CD4-positive, alpha-beta memory T cell (primary cell): ENCODE measurements around the gene ZRANB1. TPM values are rescaled to one million over a fixed set of nuclear protein-coding genes. Genes with fewer than 3 reads are reported as not detected.

ENCODE experiments used
- CTCF ChIA-PET: fragments of 350-600 bp; sonication (Branson Sonifier 250); formaldehyde crosslinking; loops from one replicate; lab custom pipeline; 2021; ENCODE audit warnings: inconsistent platforms; ENCODE audit not compliant: partially characterized antibody; lab: Charles Lee
- POLR2A ChIA-PET: fragments of 350-600 bp; sonication (Branson Sonifier 250); formaldehyde crosslinking; loops from one replicate; lab custom pipeline; 2021; ENCODE audit not compliant: partially characterized antibody; lab: Charles Lee
- DNase-seq, 5 donors: peaks; one replicate each; pipeline versions ENCODE4 v3.0.0 to v3.0.0-alpha.2; 2020 to 2022; ENCODE audit warnings: mixed read lengths in 1 of 5
- H3K27ac ChIP-seq: one replicate; pipeline ENCODE4 v1.7.0; 2013; ENCODE audit warnings: low read depth, low read length
- H3K27me3 ChIP-seq: 2 replicates; pipeline ENCODE4 v1.7.0; 2013; ENCODE audit warnings: mild to moderate bottlenecking, low read length, moderate library complexity; ENCODE audit not compliant: insufficient read depth
- H3K36me3 ChIP-seq: 2 replicates; pipeline ENCODE4 v1.7.0; 2013; ENCODE audit warnings: mild to moderate bottlenecking, low read length, moderate library complexity; ENCODE audit not compliant: insufficient read depth
- H3K4me1 ChIP-seq: 2 replicates; pipeline ENCODE4 v1.7.0; 2013; ENCODE audit warnings: mild to moderate bottlenecking, low read length, moderate library complexity; ENCODE audit not compliant: insufficient read depth
- H3K4me3 ChIP-seq, 2 donors: one replicate each; pipeline ENCODE4 v1.7.0; 2013; ENCODE audit warnings: low read length in 2 of 2, mild to moderate bottlenecking in 1 of 2
- H3K9me3 ChIP-seq, 2 donors: one replicate each; pipeline ENCODE4 v1.7.0; 2013; ENCODE audit warnings: low read length in 2 of 2, control low read depth in 1 of 2; ENCODE audit not compliant: control insufficient read depth in 1 of 2
- H3K27ac Mint-ChIP-seq, 7 donors: one replicate each; pipeline ENCODE4 v1.8.0; 2020 to 2021; ENCODE audit warnings: mixed read lengths in 7 of 7, mild to moderate bottlenecking in 6 of 7, inconsistent platforms in 3 of 7, moderate library complexity in 3 of 7
- H3K27me3 Mint-ChIP-seq, 2 donors: one replicate each; pipeline ENCODE4 v1.8.0; 2020 to 2021; ENCODE audit warnings: mixed read lengths in 2 of 2
- H3K36me3 Mint-ChIP-seq, 2 donors: one replicate each; pipeline ENCODE4 v1.8.0; 2020 to 2021; ENCODE audit warnings: mixed read lengths in 2 of 2, inconsistent platforms in 1 of 2, mild to moderate bottlenecking in 1 of 2
- H3K4me1 Mint-ChIP-seq, 4 donors: one replicate each; pipeline ENCODE4 v1.8.0; 2020 to 2021; ENCODE audit warnings: mixed read lengths in 4 of 4, mild to moderate bottlenecking in 1 of 4
- H3K4me3 Mint-ChIP-seq, 8 donors: one replicate each; pipeline ENCODE4 v1.8.0; 2020 to 2021; ENCODE audit warnings: mixed read lengths in 8 of 8, mild to moderate bottlenecking in 7 of 8, moderate library complexity in 6 of 8, inconsistent platforms in 3 of 8
- H3K9me3 Mint-ChIP-seq, 8 donors: one replicate each; pipeline ENCODE4 v1.8.0; 2020 to 2021; ENCODE audit warnings: mixed read lengths in 8 of 8, mild to moderate bottlenecking in 5 of 8, inconsistent platforms in 3 of 8, moderate library complexity in 1 of 8
- intact Hi-C: fragments of 100-400 bp; cut with micrococcal nuclease; formaldehyde crosslinking; loops from one replicate; pipeline ENCODE4 v1.15.1; 2023
- polyA plus RNA-seq, 2 donors: library from polyadenylated mRNA; unstranded; fragments of 300-500 nt; fragmentation: Illumina TruSeq; gene quantifications; one replicate each; pipeline ENCODE4 v1.2.3, GENCODE V29; 2021
- total RNA-seq, 2 experiments: library from RNA; stranded (reverse); gene quantifications; one replicate each; pipeline ENCODE4 v1.2.3, GENCODE V29; 2021

Gene ZRANB1
- total and polyA plus RNA-seq, 4 experiments from 2014 or later, result 6.2 to 23.8 (median 16.4) TPM

DNA sequence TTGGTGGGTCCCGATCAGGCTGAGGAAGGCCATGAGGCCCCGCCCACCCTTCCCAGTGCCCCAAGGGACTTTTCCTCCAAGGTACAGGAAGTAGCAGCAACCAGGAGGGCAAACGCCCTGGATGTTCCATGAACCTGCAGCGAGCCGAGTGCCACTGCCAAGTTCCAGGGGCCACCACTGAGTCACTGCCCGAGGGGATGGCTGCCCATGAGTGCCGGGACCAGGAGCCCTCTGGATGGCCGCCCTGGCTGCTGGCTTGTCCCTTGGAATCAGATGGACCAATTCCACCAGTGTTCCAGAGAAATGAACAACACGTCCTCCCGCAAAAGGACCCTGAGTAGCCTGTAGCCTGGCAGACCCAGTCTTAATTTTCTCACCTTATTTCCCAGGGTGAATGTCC lies 74.2 kb downstream of the ZRANB1 start:
- H3K4me1 ChIP-seq, result no peaks in the 10 kb centered on the region
- Mint-ChIP-seq H3K27me3 (peaks cover 4 to 5% of the 10 kb centered on the region in 2 donors), H3K27ac (no peak overlapping the region), H3K4me1 (peaks cover 0 to 2% (median 0%) of the 10 kb centered on the region in 4 donors), H3K9me3 (peaks cover 0 to 3% (median 0%) of the 10 kb centered on the region in 8 donors), H3K36me3 (no peaks in the 10 kb centered on the region), H3K4me3 (no peak overlapping the region)
- CTCF ChIA-PET, result no interaction called here
- no peaks in the 10 kb centered on the region for H3K27me3 ChIP-seq
- H3K36me3 ChIP-seq, result no peaks in the 10 kb centered on the region
- no peak overlapping the region for H3K27ac ChIP-seq
- H3K9me3 ChIP-seq, result no peaks in the 10 kb centered on the region
- DNase-seq, result no peak
- intact Hi-C loops, result no loop called here
- no peak overlapping the region for H3K4me3 ChIP-seq
- POLR2A ChIA-PET, result no interaction called here

DNA sequence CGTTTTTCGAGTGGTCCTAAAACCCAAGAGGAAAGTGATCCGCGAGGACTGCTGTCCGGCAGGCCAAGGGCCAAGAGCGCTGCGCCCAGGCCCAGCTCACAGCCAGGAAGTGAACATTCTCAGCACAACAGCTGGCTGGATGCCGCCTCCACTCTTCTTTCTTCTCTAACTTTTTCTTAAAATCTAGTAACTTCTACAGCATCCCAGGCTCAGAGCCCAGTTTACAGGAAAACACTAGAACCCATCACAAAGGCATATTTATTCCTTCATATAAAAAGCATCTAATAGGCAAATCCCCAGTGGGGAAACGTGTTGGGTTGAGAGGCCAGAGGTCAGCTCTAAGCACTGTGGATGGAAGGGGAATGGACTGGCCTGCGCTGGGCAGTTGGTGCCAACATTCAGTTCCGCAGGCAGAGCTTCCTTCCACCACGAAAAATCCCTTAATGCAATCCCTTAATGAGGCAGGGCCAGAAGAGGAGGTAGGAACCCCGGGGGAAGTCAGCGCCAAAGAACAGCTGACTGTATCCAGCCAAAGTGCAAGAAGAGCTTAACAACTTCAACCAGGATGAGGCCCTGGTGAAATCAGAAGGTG lies 74.8 kb downstream of the ZRANB1 start:
- no peaks in the 10 kb centered on the region for H3K9me3 ChIP-seq
- H3K27ac ChIP-seq, result no peak overlapping the region
- H3K27me3 ChIP-seq, result no peaks in the 10 kb centered on the region
- H3K4me3 ChIP-seq, result no peak overlapping the region
- H3K4me1 ChIP-seq, result no peaks in the 10 kb centered on the region
- DNase-seq, result no peak
- intact Hi-C loops, result no loop called here
- Mint-ChIP-seq H3K27me3 (peaks cover 4 to 5% of the 10 kb centered on the region in 2 donors), H3K27ac (no peak overlapping the region), H3K36me3 (no peaks in the 10 kb centered on the region), H3K4me3 (peak overlapping the region in 1 of 8 donors; percentile 10), H3K9me3 (peaks cover 0 to 3% (median 0%) of the 10 kb centered on the region in 8 donors), H3K4me1 (peaks cover 0 to 2% (median 0%) of the 10 kb centered on the region in 4 donors)
- CTCF ChIA-PET, result interaction anchor here (0.7 kb wide), 1 partner anchor 31 kb away, joined by 3 read pairs; no protein-coding TSS in a partner anchor
- no peaks in the 10 kb centered on the region for H3K36me3 ChIP-seq
- POLR2A ChIA-PET, result no interaction called here

DNA sequence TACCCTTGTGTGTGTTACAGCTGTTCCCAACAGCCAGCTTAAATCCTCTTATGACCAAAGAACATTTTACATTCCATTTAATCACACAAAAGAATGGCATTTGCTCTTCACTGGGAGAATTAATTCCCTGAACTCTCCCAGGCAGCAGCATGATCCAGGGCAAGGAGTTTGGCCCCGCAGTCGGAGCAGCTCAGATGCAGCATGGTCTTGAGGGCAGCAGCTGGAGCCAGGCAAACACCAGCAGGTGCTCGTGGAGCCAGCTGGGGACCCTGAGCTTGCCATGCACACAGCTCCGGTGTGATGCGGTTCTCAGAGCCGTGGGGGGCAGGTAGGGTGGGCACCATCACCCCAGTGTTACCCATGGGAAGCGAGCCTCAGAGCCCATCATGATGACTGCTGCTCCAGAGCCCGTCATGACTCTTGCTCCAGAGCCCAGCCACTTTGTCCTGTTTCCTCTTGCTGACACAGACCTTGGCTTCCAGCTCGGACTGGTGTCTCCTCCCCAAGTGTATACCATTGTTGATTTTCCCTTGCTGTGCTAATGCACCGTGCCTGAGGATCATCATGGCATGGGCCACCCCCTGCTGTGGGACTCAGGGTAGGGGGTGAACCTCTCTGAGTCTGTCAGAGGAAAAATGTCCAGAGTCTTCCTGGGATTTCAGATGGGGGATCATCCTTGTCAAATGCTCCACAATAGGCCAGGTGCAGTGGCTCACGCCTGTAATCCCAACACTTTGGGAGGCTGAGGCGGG lies 75.8 kb downstream of the ZRANB1 start:
- Histone ChIP-seq H3K27ac (no peak overlapping the region), H3K9me3 (no peaks in the 10 kb centered on the region), H3K4me3 (no peak overlapping the region), H3K27me3 (no peaks in the 10 kb centered on the region), H3K4me1 (no peaks in the 10 kb centered on the region), H3K36me3 (no peaks in the 10 kb centered on the region)
- Mint-ChIP-seq H3K4me3 (no peak overlapping the region), H3K4me1 (peaks cover 0 to 3% (median 0%) of the 10 kb centered on the region in 4 donors), H3K9me3 (peaks cover 0 to 3% (median 0%) of the 10 kb centered on the region in 8 donors), H3K27ac (no peak overlapping the region), H3K27me3 (peaks cover 7 to 8% of the 10 kb centered on the region in 2 donors), H3K36me3 (no peaks in the 10 kb centered on the region)
- no peak for DNase-seq
- POLR2A ChIA-PET, result no interaction called here
- CTCF ChIA-PET, result no interaction called here
- intact Hi-C loops, result no loop called here

DNA sequence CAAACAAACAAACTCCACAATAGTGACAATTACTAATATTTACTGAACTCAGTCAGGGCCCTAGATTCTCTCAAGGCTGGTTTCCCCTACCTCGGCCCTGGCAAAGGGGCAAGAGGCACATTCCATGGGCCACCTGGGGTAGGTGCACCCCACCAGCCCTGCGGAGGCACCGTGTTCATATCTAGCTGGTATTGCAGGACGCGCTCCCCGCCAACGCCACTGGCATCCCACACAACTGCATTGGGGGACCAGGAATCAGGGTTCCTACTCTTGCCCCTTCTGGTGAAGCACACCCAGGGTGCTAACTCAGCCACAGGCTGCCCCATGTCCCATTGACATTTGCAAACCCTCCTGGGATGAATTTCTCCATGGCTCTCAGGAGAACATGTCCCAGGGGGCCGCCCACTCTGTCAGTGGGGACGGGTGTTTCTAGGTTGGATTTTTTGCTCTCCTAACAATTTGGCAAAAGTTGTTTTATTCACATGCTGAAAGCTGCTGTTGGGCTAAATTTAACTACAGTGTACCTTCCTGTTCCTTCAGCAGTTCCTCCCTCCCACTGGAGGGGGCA lies 76.7 kb downstream of the ZRANB1 start:
- Mint-ChIP-seq H3K36me3 (no peaks in the 10 kb centered on the region), H3K9me3 (peaks cover 0 to 3% (median 0%) of the 10 kb centered on the region in 8 donors), H3K4me3 (no peak overlapping the region), H3K27me3 (peaks cover 7 to 9% of the 10 kb centered on the region in 2 donors), H3K4me1 (peaks cover 0 to 3% (median 0%) of the 10 kb centered on the region in 4 donors), H3K27ac (peak overlapping the region in 1 of 7 donors; percentile 17)
- no peak overlapping the region for H3K27ac ChIP-seq
- H3K4me3 ChIP-seq, result no peak overlapping the region
- ChIA-PET POLR2A (no interaction called here), CTCF (no interaction called here)
- no peaks in the 10 kb centered on the region for H3K27me3 ChIP-seq
- no peaks in the 10 kb centered on the region for H3K4me1 ChIP-seq
- DNase-seq, result no peak
- no peaks in the 10 kb centered on the region for H3K36me3 ChIP-seq
- intact Hi-C loops, result no loop called here
- no peaks in the 10 kb centered on the region for H3K9me3 ChIP-seq

DNA sequence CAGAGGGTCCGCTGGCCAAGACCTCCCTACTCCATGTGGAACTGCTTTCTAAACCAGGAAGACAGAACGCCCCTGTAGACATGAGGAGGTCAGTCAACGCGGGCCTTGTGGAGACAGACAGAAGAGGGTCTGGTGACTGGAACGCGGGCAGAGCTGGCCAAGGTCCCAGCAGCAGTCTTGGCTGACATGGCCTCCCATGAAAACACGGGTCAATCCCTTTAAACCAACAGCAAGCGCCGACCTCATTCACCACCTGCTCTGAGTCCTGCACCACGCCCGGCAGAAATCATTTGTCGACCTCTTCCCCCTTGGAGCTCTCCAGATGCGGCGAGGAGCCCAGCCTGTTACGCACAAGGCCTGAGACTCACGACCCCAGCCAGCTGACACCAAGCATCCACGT lies 78.5 kb downstream of the ZRANB1 start:
- Histone ChIP-seq H3K36me3 (no peaks in the 10 kb centered on the region), H3K9me3 (no peaks in the 10 kb centered on the region), H3K27ac (no peak overlapping the region), H3K27me3 (no peaks in the 10 kb centered on the region), H3K4me1 (no peaks in the 10 kb centered on the region), H3K4me3 (no peak overlapping the region)
- Mint-ChIP-seq H3K9me3 (peaks cover 0 to 3% (median 0%) of the 10 kb centered on the region in 8 donors), H3K4me3 (no peak overlapping the region), H3K27ac (no peak overlapping the region), H3K27me3 (peaks cover 6 to 8% of the 10 kb centered on the region in 2 donors), H3K4me1 (peaks cover 0 to 1% (median 0%) of the 10 kb centered on the region in 4 donors), H3K36me3 (no peaks in the 10 kb centered on the region)
- no peak for DNase-seq
- POLR2A ChIA-PET, result no interaction called here
- intact Hi-C loops, result no loop called here
- CTCF ChIA-PET, result interaction anchor here (1.0 kb wide), 1 partner anchor 28 kb away, joined by 3 read pairs; no protein-coding TSS in a partner anchor

DNA sequence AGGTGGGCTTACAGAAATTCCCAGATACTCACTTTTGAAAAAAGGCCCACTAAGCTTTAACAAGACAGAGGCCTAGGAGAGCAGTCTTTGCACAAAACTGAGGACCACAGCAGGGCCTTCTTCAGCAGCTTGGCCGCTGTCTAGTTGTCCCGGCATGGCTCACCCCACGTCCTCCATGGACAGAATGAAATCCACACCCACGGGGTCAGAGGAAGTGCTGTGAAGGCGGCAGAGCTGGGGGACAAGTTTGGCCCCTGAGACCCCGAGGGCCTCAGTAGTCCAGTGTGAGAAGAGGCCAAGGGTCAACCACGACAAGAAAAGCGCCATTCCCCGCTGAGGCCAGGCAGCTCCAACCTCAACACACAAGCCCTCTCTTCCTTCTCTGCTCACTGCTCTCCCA lies 78.9 kb downstream of the ZRANB1 start:
- Mint-ChIP-seq H3K9me3 (peaks cover 0 to 3% (median 0%) of the 10 kb centered on the region in 8 donors), H3K27me3 (peaks cover 4 to 8% of the 10 kb centered on the region in 2 donors), H3K27ac (no peak overlapping the region), H3K36me3 (no peaks in the 10 kb centered on the region), H3K4me1 (peaks cover 0 to 1% (median 0%) of the 10 kb centered on the region in 4 donors), H3K4me3 (no peak overlapping the region)
- DNase-seq, result no peak
- Histone ChIP-seq H3K36me3 (no peaks in the 10 kb centered on the region), H3K27ac (no peak overlapping the region), H3K4me3 (no peak overlapping the region), H3K27me3 (no peaks in the 10 kb centered on the region), H3K4me1 (no peaks in the 10 kb centered on the region), H3K9me3 (no peaks in the 10 kb centered on the region)
- POLR2A ChIA-PET, result no interaction called here
- intact Hi-C loops, result no loop called here
- CTCF ChIA-PET, result no interaction called here

DNA sequence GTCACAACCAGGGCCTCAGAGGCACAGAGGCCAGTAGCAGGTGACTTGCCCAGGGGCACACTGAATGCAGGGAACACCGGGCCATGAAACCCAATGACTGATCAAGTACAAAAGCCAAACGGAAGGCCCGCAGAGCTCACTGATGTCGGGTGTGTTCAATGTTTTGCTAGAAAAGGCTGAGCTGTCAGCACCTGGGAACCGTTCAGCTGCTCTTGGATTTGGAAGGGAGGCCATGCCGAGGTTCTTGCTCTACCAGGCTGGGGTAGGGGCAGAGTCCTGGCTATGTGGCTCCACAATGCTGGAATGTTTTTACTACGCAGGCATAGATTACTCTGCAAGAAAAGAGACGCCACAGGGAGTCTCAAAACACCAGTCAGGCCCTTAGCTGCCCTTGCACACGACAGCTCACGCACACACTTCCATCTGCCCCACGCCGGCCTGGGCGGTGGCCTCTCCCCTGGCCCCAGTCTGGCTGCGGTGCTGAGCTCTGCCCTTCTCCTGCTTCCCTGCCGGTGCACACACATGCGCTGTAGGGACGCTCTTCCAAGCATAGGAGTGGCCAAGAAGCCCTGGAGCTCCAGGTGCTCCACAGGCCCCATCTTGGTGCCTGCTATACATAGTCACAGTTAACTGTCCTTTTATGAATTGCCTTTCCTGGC lies 79.9 kb downstream of the ZRANB1 start:
- CTCF ChIA-PET, result no interaction called here
- H3K4me3 Mint-ChIP-seq, result no peak overlapping the region
- H3K4me1 Mint-ChIP-seq, result peaks cover 0 to 1% (median 0%) of the 10 kb centered on the region in 4 donors

More for the DNA sequence above, 79.9 kb downstream of the ZRANB1 start:
- Histone ChIP-seq H3K27me3 (no peaks in the 10 kb centered on the region), H3K27ac (no peak overlapping the region), H3K4me1 (no peaks in the 10 kb centered on the region), H3K9me3 (no peaks in the 10 kb centered on the region), H3K4me3 (no peak overlapping the region), H3K36me3 (no peaks in the 10 kb centered on the region)
- intact Hi-C loops, result no loop called here
- H3K9me3 Mint-ChIP-seq, result peaks cover 0 to 3% (median 0%) of the 10 kb centered on the region in 8 donors
- POLR2A ChIA-PET, result no interaction called here
- H3K27ac Mint-ChIP-seq, result peak overlapping the region in 1 of 7 donors; percentile 48
- peaks cover 4 to 8% of the 10 kb centered on the region in 2 donors for H3K27me3 Mint-ChIP-seq
- DNase-seq, result no peak
- H3K36me3 Mint-ChIP-seq, result no peaks in the 10 kb centered on the region
